GM18505 (cell line): Measurements from ENCODE around the gene ATP13A2.
"Not testable (repeated sequence)": the region's sequence is repeated elsewhere in the genome, so short reads cannot be mapped to it uniquely, and the experiment has no call there.

Source experiments
- ATAC-seq: cut with Tn5 transposase; IDR thresholded peaks from one replicate; pipeline ENCODE4 v1.9.1; 2021; ENCODE audit not compliant: unreplicated experiment
- POLR2A ChIP-seq: IDR thresholded peaks from 4 replicates; pipeline ENCODE4 v1.6.1; 2011; ENCODE audit warnings: borderline replicate concordance; ENCODE audit not compliant: insufficient read depth, insufficient read length; ENCODE audit errors: extremely low read depth

ATP13A2 gene

DNA sequence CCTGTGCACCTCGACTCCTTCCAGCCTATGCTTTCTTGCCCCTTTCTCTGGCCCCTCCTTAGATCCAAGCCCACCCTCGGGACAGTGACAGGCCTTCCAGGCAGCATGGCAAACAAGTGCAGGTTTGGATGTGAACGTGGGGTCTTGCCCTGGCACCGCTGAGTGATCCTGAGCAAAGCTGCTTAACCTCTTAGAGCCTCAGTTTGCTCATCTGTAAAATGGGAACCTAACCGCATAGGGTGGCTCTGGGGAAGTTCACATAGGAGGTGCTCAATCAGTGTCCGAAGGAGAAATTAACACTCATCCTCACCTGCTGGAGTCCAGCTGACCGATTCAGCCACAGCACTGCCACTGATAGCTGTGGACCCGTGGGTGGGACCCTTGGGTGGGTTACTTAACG is 38.5 kb downstream of the ATP13A2 start:
- no peak for ATAC-seq
- no peak for TF ChIP-seq POLR2A

GRCh38 chr1:16972189-16972895 is 39.4 kb downstream of the ATP13A2 start:
- TF ChIP-seq POLR2A: no peak
- ATAC-seq: no peak

GRCh38 chr1:16971341-16972188 is 40.2 kb downstream of the ATP13A2 start:
- ATAC-seq: no peak
- TF ChIP-seq POLR2A: no peak

GRCh38 chr1:16970132-16970910 is 41.4 kb downstream of the ATP13A2 start:
- ATAC-seq: no peak
- no peak for TF ChIP-seq POLR2A

- ATAC-seq: no peak
- no peak for TF ChIP-seq POLR2A
Observed at GRCh38 chr1:16969651-16970050, 42.1 kb downstream of the ATP13A2 start.

DNA sequence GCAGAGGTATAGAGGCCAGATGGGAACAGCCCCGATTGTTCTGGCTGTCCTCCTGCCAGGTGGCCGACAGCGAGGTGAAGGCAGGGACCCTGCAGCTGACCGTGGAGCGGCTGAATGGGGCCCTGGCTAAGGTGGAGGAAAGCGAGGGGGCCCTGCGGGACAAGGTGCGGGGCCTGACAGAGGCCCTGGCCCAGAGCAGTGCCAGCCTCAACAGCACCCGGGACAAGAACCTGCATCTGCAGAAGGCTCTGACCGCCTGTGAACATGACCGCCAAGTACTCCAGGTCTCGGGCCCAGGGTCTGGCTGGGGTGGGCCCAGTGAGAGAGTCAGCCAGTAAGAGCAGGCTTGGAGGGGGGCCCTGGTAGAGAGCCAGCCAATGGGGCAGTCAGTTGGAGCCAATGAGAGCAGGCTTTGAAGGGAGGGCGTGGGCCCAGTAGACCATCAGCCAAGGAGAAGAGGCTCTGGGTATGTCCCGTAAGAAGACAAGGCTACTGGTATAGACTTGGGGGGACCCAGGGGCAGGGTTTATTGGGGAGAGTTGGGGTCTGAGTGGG is 42.6 kb downstream of the ATP13A2 start:
- ATAC-seq: no peak
- no peak for TF ChIP-seq POLR2A

DNA sequence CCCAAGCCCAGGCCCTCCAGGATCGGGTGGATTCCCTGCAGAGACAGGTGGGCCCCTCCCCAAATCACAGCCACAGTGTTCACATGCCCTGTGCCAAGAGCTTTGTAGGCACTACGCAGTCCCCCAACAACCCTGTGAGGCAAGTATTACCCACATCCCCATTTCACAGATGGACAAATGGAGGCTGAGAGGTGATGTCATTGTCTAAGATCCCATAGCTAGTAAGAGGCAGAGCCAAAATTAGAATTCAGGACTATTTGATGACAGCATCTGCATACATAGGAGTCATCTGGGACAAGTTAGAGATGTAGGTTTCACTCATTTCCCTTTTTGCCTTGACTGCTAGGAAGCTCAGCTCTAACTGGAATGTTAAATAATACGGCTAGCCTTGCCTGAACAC is 43.4 kb downstream of the ATP13A2 start:
- ATAC-seq: no peak
- TF ChIP-seq POLR2A: no peak

GRCh38 chr1:16967962-16968361 is 43.8 kb downstream of the ATP13A2 start:
- no peak for ATAC-seq

GRCh38 chr1:16967095-16967575 is 44.6 kb downstream of the ATP13A2 start:
- ATAC-seq: no peak
- no peak for TF ChIP-seq POLR2A

More at GRCh38 chr1:16967962-16968361, 43.8 kb downstream of the ATP13A2 start:
- TF ChIP-seq POLR2A: no peak

- no peak for ATAC-seq
Observed at GRCh38 chr1:16966282-16966681, 45.4 kb downstream of the ATP13A2 start.

GRCh38 chr1:16965486-16966067 is 46.2 kb downstream of the ATP13A2 start:
- no peak for TF ChIP-seq POLR2A

More at GRCh38 chr1:16966282-16966681, 45.4 kb downstream of the ATP13A2 start:
- no peak for TF ChIP-seq POLR2A

DNA sequence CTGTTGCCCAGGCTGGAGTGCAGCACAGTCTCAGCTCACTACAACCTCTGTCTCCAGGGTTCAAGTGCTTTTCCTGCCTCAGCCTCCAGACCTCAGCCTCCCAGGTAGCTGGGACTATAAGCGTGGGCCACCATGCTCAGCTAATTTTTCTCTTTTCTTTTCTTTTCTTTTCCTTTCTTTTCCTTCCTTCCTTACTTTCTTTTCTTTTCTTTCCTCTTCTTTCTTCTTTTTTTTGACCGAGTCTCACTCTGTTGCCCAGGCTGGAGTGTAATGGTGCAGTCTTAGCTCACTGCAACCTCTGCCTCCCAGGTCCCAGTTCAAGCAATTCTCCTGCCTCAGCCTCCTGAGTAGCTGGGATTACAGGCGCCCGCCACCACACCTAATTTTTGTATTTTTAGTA is 47.6 kb downstream of the ATP13A2 start:
- not testable (repeated sequence) for ATAC-seq

More at GRCh38 chr1:16965486-16966067, 46.2 kb downstream of the ATP13A2 start:
- no peak for ATAC-seq
